Esophagus squamous epithelium (tissue), 4 donors: ENCODE data around the gene IPO11.

Experiments
- CTCF ChIP-seq, 6 experiments: fragments of 450-650 bp in 4 of 6; fragments of 200-600 bp in 2 of 6; sonication (generic) in 2 of 6; IDR thresholded peaks; one replicate each; pipeline ENCODE4 v1.5.1; 2016 to 2019; ENCODE audit warnings: antibody characterized with exemption in 6 of 6, mild to moderate bottlenecking in 4 of 6, moderate library complexity in 4 of 6
- POLR2A ChIP-seq, 4 donors: fragments of 450-650 bp; IDR thresholded peaks; one replicate each; pipeline ENCODE4 v1.6.1; 2017; ENCODE audit warnings: antibody characterized with exemption in 4 of 4, mild to moderate bottlenecking in 4 of 4, moderate library complexity in 3 of 4

DNA sequence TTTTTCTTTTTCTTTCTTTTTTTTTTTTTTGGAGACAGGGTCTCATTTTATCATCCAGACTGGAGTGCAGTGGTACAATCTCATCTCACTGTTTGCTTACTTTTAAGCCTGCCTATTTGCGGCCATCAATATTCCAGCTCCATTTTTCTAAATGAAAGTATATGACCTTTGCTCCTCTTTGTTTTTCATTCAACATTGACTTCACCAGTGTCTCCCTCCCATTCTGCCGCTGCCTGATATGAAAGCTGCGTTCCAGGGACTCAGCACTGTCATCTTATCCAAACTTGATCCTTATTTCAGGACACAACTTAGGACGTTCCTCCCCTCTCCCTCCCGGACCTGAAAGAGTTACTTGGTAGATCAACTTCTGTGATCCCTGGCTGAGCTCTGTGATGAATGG is 239.7 kb downstream of the IPO11 start:
- no peak for TF ChIP-seq CTCF (IDR thresholded peaks at IDR 0.05)
- TF ChIP-seq POLR2A (IDR thresholded peaks at IDR 0.05): no peak
